GM23338 (cell line): ENCODE results near the gene TRAF5. TPM values are rescaled to one million over a fixed set of nuclear protein-coding genes. Genes with fewer than 3 reads are reported as not detected.

Source experiments
- ATAC-seq: fragments of 200-7000 bp; cut with Tn5 transposase; 3 replicates; pipeline ENCODE4 v1.9.1; 2020
- DNase-seq: peaks from one replicate; pipeline ENCODE4 v3.0.0-alpha.2; 2015; ENCODE audit warnings: low spot score
- H2AFZ ChIP-seq: fragments of 200-600 bp; sonication (generic); 2 replicates; pipeline ENCODE4 v1.8.0; 2016; ENCODE audit warnings: antibody characterized with exemption, mild to moderate bottlenecking, moderate library complexity
- H3F3A ChIP-seq: fragments of 200-600 bp; sonication (generic); replicated peaks from 2 replicates; pipeline ENCODE4 v1.8.0; 2017; ENCODE audit warnings: antibody characterized with exemption, mixed run types, low read depth
- H3K27ac ChIP-seq: fragments of 200-600 bp; sonication (generic); 2 replicates; pipeline ENCODE4 v1.6.1; 2016; ENCODE audit warnings: low read depth
- H3K27me3 ChIP-seq: fragments of 200-600 bp; sonication (generic); 2 replicates; pipeline ENCODE4 v1.8.0; 2016; ENCODE audit warnings: mild to moderate bottlenecking, mixed run types, moderate library complexity; ENCODE audit not compliant: insufficient read depth
- H3K36me3 ChIP-seq: fragments of 200-600 bp; sonication (generic); 2 replicates; pipeline ENCODE4 v1.8.0; 2016; ENCODE audit warnings: mild to moderate bottlenecking; ENCODE audit not compliant: insufficient read depth
- H3K4me1 ChIP-seq: fragments of 200-600 bp; sonication (generic); 2 replicates; pipeline ENCODE4 v1.8.0; 2016; ENCODE audit warnings: mild to moderate bottlenecking, moderate library complexity; ENCODE audit not compliant: insufficient read depth
- H3K4me2 ChIP-seq: fragments of 200-600 bp; sonication (generic); 2 replicates; pipeline ENCODE4 v1.7.1; 2017; ENCODE audit warnings: mixed run types
- H3K4me3 ChIP-seq: fragments of 200-600 bp; sonication (generic); 2 replicates; pipeline ENCODE4 v1.6.1; 2016; ENCODE audit warnings: mixed run types
- H3K79me2 ChIP-seq: fragments of 200-600 bp; sonication (generic); replicated peaks from 2 replicates; pipeline ENCODE4 v1.8.0; 2017; ENCODE audit warnings: mild to moderate bottlenecking; ENCODE audit not compliant: insufficient read depth
- H3K9me2 ChIP-seq: fragments of 200-600 bp; sonication (generic); 2 replicates; pipeline ENCODE4 v1.8.0; 2017; ENCODE audit not compliant: insufficient read depth
- H4K20me1 ChIP-seq: fragments of 200-600 bp; sonication (generic); replicated peaks from 2 replicates; pipeline ENCODE4 v1.8.0; 2017; ENCODE audit warnings: mild to moderate bottlenecking; ENCODE audit not compliant: insufficient read depth
- H3K27ac Mint-ChIP-seq: 2 replicates; pipeline ENCODE4 v1.8.0; 2020; ENCODE audit warnings: inconsistent platforms, mild to moderate bottlenecking, moderate library complexity, mixed read lengths
- H3K27me3 Mint-ChIP-seq: 3 replicates; pipeline ENCODE4 v1.8.0; 2022; ENCODE audit warnings: low read depth, mild to moderate bottlenecking, moderate library complexity, mixed read lengths, inconsistent platforms; ENCODE audit not compliant: insufficient read depth, poor library complexity
- H3K36me3 Mint-ChIP-seq: 3 replicates; pipeline ENCODE4 v1.8.0; 2021; ENCODE audit warnings: low read depth, mild to moderate bottlenecking, inconsistent platforms, moderate library complexity, mixed read lengths
- H3K4me1 Mint-ChIP-seq: 3 replicates; pipeline ENCODE4 v1.8.0; 2020; ENCODE audit warnings: mild to moderate bottlenecking, inconsistent platforms, mixed read lengths
- H3K4me3 Mint-ChIP-seq: 3 replicates; pipeline ENCODE4 v1.8.0; 2021; ENCODE audit warnings: moderate library complexity, mild to moderate bottlenecking, inconsistent platforms, mixed read lengths
- H3K9me3 Mint-ChIP-seq: 3 replicates; pipeline ENCODE4 v1.8.0; 2020; ENCODE audit warnings: moderate library complexity, mild to moderate bottlenecking, inconsistent platforms, mixed read lengths
- CREB1 ChIP-seq: fragments of 250-450 bp; sonication (Bioruptor Pico); IDR thresholded peaks from 2 replicates; pipeline ENCODE4 v1.5.0; 2020; ENCODE audit warnings: low read depth, mild to moderate bottlenecking, moderate library complexity
- EZH2 ChIP-seq: fragments of 200-600 bp; sonication (generic); IDR thresholded peaks from one replicate; pipeline ENCODE4 v1.8.0; 2017; ENCODE audit warnings: antibody characterized with exemption, mild to moderate bottlenecking, low read depth; ENCODE audit not compliant: unreplicated experiment
- EZH2phosphoT487 ChIP-seq: fragments of 200-600 bp; sonication (generic); IDR thresholded peaks from one replicate; pipeline ENCODE4 v1.8.1; 2018; ENCODE audit warnings: antibody characterized with exemption; ENCODE audit not compliant: unreplicated experiment
- JUNB ChIP-seq: IDR thresholded peaks from one replicate; pipeline ENCODE4 v1.6.1; 2016; ENCODE audit warnings: antibody characterized with exemption; ENCODE audit not compliant: unreplicated experiment
- NANOG ChIP-seq: IDR thresholded peaks from 2 replicates; pipeline ENCODE4 v1.6.1; 2016; ENCODE audit warnings: antibody characterized with exemption, borderline replicate concordance
- POLR2AphosphoS5 ChIP-seq: IDR thresholded peaks from 2 replicates; pipeline ENCODE4 v1.6.1; 2016; ENCODE audit warnings: antibody characterized with exemption, low read depth
- STAT1 ChIP-seq: IDR thresholded peaks from one replicate; pipeline ENCODE4 v1.6.1; 2016; ENCODE audit warnings: antibody characterized with exemption; ENCODE audit not compliant: unreplicated experiment
- ZNF114 ChIP-seq: fragments of 250-450 bp; sonication (Bioruptor Pico); IDR thresholded peaks from 2 replicates; pipeline ENCODE4 v1.5.0; 2020; ENCODE audit warnings: mild to moderate bottlenecking, moderate library complexity
- ZNF331 ChIP-seq: fragments of 250-450 bp; sonication (Bioruptor Pico); IDR thresholded peaks from 2 replicates; pipeline ENCODE4 v1.5.0; 2020; ENCODE audit warnings: low read depth, mild to moderate bottlenecking, moderate library complexity
- polyA plus RNA-seq: library from polyadenylated mRNA; unstranded; fragments of >200 nt; fragmentation: Nextera tagmentation; extraction: Ambion mirVana; gene quantifications from 2 replicates; pipeline ENCODE4 v1.2.1, GENCODE V29; 2016
- total RNA-seq: library from RNA; depleted of rRNA; stranded (reverse); fragments of >200 nt; shearing (Covaris generic); gene quantifications from 2 replicates; pipeline ENCODE4 v1.2.3, GENCODE V29; 2014
- TF ChIP-seq, protein P1 (sequence below), 2 experiments: fragments of 200-600 bp in 1 of 2; sonication (generic) in 1 of 2; conservative IDR thresholded peaks; 2 replicates each; pipeline versions ENCODE4 v1.5.1 to v1.6.1; 2016 to 2017; ENCODE audit warnings: antibody characterized with exemption in 2 of 2, low read depth in 2 of 2, mild to moderate bottlenecking in 2 of 2, moderate library complexity in 1 of 2
- TF ChIP-seq, protein P2 (sequence below): IDR thresholded peaks from 2 replicates; pipeline ENCODE4 v1.6.1; 2016; ENCODE audit warnings: antibody characterized with exemption
- TF ChIP-seq, protein P3 (sequence below): IDR thresholded peaks from one replicate; pipeline ENCODE4 v1.6.1; 2018; ENCODE audit warnings: antibody characterized with exemption; ENCODE audit not compliant: unreplicated experiment
- TF ChIP-seq, protein P4 (sequence below): fragments of 250-450 bp; sonication (Bioruptor Pico); IDR thresholded peaks from 2 replicates; pipeline ENCODE4 v1.5.0; 2020; ENCODE audit warnings: mild to moderate bottlenecking, moderate library complexity

The TRAF5 gene
- total and polyA plus RNA-seq, 2 experiments from 2014 or later = 9.2 to 18.9 TPM

DNA sequence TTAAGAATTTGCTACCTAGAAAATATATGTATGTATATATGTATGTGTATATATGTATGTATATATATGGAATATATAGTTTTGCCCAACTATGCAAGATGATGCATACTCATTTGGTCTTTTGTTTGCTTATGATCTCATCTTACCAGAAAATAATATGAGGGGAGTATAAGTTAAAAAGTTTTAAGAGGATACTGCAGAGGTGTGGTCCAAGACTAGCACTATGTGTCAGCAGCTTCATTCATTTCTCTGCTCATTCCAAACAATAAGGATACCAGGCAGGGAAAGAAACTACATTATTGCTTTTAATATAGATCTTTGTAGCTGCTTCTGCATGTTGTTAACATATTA is 44.6 kb upstream of the TRAF5 start:
- Histone ChIP-seq H3K27ac (no peak overlapping the region), H3K36me3 (peaks cover 35% of the 10 kb centered on the region), H3K79me2 (no peaks in the 10 kb centered on the region), H3K4me1 (peaks cover 6% of the 10 kb centered on the region; the same call in 1 of the 2 replicates), H3K9me2 (no peaks in the 10 kb centered on the region), H3K4me3 (no peak overlapping the region), H2AFZ (no peak overlapping the region), H3K4me2 (no peak overlapping the region), H3F3A (no peaks in the 10 kb centered on the region; the same call in 1 of the 2 replicates), H4K20me1 (0 out of 2 replicates have a peak, but pooled peaks cover 4% of the 10 kb centered on the region), H3K27me3 (no peaks in the 10 kb centered on the region)
- Mint-ChIP-seq H3K9me3 (no peaks in the 10 kb centered on the region), H3K36me3 (peaks cover 23% of the 10 kb centered on the region; the same call in 2 of the 3 replicates), H3K27me3 (no peaks in the 10 kb centered on the region), H3K4me1 (no peaks in the 10 kb centered on the region), H3K27ac (no peak overlapping the region), H3K4me3 (no peak overlapping the region)
- TF ChIP-seq ZNF331 (CRISPR knock-in tag) = no peak
- TF ChIP-seq, protein P1, sequence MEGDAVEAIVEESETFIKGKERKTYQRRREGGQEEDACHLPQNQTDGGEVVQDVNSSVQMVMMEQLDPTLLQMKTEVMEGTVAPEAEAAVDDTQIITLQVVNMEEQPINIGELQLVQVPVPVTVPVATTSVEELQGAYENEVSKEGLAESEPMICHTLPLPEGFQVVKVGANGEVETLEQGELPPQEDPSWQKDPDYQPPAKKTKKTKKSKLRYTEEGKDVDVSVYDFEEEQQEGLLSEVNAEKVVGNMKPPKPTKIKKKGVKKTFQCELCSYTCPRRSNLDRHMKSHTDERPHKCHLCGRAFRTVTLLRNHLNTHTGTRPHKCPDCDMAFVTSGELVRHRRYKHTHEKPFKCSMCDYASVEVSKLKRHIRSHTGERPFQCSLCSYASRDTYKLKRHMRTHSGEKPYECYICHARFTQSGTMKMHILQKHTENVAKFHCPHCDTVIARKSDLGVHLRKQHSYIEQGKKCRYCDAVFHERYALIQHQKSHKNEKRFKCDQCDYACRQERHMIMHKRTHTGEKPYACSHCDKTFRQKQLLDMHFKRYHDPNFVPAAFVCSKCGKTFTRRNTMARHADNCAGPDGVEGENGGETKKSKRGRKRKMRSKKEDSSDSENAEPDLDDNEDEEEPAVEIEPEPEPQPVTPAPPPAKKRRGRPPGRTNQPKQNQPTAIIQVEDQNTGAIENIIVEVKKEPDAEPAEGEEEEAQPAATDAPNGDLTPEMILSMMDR (conservative IDR thresholded peaks at IDR 0.05; ENCODE audit: low read depth in 2 of 2) = no peak
- no peak for TF ChIP-seq POLR2AphosphoS5
- no peak for TF ChIP-seq STAT1
- TF ChIP-seq, protein P2, sequence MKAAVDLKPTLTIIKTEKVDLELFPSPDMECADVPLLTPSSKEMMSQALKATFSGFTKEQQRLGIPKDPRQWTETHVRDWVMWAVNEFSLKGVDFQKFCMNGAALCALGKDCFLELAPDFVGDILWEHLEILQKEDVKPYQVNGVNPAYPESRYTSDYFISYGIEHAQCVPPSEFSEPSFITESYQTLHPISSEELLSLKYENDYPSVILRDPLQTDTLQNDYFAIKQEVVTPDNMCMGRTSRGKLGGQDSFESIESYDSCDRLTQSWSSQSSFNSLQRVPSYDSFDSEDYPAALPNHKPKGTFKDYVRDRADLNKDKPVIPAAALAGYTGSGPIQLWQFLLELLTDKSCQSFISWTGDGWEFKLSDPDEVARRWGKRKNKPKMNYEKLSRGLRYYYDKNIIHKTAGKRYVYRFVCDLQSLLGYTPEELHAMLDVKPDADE = no peak
- TF ChIP-seq EZH2 = no peak
- TF ChIP-seq, protein P3, sequence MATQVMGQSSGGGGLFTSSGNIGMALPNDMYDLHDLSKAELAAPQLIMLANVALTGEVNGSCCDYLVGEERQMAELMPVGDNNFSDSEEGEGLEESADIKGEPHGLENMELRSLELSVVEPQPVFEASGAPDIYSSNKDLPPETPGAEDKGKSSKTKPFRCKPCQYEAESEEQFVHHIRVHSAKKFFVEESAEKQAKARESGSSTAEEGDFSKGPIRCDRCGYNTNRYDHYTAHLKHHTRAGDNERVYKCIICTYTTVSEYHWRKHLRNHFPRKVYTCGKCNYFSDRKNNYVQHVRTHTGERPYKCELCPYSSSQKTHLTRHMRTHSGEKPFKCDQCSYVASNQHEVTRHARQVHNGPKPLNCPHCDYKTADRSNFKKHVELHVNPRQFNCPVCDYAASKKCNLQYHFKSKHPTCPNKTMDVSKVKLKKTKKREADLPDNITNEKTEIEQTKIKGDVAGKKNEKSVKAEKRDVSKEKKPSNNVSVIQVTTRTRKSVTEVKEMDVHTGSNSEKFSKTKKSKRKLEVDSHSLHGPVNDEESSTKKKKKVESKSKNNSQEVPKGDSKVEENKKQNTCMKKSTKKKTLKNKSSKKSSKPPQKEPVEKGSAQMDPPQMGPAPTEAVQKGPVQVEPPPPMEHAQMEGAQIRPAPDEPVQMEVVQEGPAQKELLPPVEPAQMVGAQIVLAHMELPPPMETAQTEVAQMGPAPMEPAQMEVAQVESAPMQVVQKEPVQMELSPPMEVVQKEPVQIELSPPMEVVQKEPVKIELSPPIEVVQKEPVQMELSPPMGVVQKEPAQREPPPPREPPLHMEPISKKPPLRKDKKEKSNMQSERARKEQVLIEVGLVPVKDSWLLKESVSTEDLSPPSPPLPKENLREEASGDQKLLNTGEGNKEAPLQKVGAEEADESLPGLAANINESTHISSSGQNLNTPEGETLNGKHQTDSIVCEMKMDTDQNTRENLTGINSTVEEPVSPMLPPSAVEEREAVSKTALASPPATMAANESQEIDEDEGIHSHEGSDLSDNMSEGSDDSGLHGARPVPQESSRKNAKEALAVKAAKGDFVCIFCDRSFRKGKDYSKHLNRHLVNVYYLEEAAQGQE = no peak
- no peak for TF ChIP-seq CREB1
- no peak for TF ChIP-seq ZNF114 (CRISPR knock-in tag)
- TF ChIP-seq, protein P4, sequence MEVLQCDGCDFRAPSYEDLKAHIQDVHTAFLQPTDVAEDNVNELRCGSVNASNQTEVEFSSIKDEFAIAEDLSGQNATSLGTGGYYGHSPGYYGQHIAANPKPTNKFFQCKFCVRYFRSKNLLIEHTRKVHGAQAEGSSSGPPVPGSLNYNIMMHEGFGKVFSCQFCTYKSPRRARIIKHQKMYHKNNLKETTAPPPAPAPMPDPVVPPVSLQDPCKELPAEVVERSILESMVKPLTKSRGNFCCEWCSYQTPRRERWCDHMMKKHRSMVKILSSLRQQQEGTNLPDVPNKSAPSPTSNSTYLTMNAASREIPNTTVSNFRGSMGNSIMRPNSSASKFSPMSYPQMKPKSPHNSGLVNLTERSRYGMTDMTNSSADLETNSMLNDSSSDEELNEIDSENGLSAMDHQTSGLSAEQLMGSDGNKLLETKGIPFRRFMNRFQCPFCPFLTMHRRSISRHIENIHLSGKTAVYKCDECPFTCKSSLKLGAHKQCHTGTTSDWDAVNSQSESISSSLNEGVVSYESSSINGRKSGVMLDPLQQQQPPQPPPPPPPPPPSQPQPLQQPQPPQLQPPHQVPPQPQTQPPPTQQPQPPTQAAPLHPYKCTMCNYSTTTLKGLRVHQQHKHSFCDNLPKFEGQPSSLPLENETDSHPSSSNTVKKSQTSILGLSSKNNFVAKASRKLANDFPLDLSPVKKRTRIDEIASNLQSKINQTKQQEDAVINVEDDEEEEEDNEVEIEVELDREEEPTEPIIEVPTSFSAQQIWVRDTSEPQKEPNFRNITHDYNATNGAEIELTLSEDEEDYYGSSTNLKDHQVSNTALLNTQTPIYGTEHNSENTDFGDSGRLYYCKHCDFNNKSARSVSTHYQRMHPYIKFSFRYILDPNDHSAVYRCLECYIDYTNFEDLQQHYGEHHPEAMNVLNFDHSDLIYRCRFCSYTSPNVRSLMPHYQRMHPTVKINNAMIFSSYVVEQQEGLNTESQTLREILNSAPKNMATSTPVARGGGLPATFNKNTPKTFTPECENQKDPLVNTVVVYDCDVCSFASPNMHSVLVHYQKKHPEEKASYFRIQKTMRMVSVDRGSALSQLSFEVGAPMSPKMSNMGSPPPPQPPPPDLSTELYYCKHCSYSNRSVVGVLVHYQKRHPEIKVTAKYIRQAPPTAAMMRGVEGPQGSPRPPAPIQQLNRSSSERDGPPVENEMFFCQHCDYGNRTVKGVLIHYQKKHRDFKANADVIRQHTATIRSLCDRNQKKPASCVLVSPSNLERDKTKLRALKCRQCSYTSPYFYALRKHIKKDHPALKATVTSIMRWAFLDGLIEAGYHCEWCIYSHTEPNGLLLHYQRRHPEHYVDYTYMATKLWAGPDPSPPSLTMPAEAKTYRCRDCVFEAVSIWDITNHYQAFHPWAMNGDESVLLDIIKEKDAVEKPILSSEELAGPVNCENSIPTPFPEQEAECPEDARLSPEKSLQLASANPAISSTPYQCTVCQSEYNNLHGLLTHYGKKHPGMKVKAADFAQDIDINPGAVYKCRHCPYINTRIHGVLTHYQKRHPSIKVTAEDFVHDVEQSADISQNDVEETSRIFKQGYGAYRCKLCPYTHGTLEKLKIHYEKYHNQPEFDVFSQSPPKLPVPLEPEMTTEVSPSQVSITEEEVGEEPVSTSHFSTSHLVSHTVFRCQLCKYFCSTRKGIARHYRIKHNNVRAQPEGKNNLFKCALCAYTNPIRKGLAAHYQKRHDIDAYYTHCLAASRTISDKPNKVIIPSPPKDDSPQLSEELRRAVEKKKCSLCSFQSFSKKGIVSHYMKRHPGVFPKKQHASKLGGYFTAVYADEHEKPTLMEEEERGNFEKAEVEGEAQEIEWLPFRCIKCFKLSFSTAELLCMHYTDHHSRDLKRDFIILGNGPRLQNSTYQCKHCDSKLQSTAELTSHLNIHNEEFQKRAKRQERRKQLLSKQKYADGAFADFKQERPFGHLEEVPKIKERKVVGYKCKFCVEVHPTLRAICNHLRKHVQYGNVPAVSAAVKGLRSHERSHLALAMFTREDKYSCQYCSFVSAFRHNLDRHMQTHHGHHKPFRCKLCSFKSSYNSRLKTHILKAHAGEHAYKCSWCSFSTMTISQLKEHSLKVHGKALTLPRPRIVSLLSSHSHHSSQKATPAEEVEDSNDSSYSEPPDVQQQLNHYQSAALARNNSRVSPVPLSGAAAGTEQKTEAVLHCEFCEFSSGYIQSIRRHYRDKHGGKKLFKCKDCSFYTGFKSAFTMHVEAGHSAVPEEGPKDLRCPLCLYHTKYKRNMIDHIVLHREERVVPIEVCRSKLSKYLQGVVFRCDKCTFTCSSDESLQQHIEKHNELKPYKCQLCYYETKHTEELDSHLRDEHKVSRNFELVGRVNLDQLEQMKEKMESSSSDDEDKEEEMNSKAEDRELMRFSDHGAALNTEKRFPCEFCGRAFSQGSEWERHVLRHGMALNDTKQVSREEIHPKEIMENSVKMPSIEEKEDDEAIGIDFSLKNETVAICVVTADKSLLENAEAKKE (CRISPR knock-in tag) = no peak
- TF ChIP-seq NANOG = no peak
- no peak for TF ChIP-seq EZH2phosphoT487
- no peak for TF ChIP-seq JUNB
- DNase-seq (no peak), ATAC-seq (no peak)
